WTC11 (cell line): ENCODE measurements around the gene LTBP2. TPM values are rescaled to one million over a fixed set of nuclear protein-coding genes. Genes with fewer than 3 reads are reported as not detected.
"Not testable (repeated sequence)": the region's sequence is repeated elsewhere in the genome, so short reads cannot be mapped to it uniquely, and the experiment has no call there.

Source experiments
- ATAC-seq: fragments of 200-7000 bp; cut with Tn5 transposase; 2 replicates; pipeline ENCODE4 v1.10.0; 2021; ENCODE audit warnings: mild to moderate bottlenecking, moderate library complexity
- CTCF ChIA-PET: fragments of 300-600 bp; sonication (Branson Sonifier 250); formaldehyde crosslinking; loops from one replicate; lab custom pipeline; 2021; ENCODE audit warnings: antibody characterized with exemption; lab: Charles Lee
- POLR2A ChIA-PET: fragments of 350-600 bp; sonication (Branson Sonifier 250); formaldehyde crosslinking; loops from one replicate; lab custom pipeline; 2021; ENCODE audit warnings: antibody characterized with exemption; lab: Charles Lee
- DNase-seq: peaks from one replicate; pipeline ENCODE4 v3.0.0; 2021; ENCODE audit warnings: low spot score
- H3K27ac Mint-ChIP-seq: 2 replicates; pipeline ENCODE4 v1.8.0; 2021; ENCODE audit warnings: mixed read lengths
- H3K27me3 Mint-ChIP-seq: 2 replicates; pipeline ENCODE4 v1.8.0; 2021; ENCODE audit warnings: low read depth, mild to moderate bottlenecking, moderate library complexity, mixed read lengths
- H3K36me3 Mint-ChIP-seq: 2 replicates; pipeline ENCODE4 v1.8.0; 2021; ENCODE audit warnings: mixed read lengths
- H3K4me1 Mint-ChIP-seq: 2 replicates; pipeline ENCODE4 v1.8.0; 2022; ENCODE audit warnings: mixed read lengths
- H3K4me3 Mint-ChIP-seq: 2 replicates; pipeline ENCODE4 v1.8.0; 2021; ENCODE audit warnings: mild to moderate bottlenecking, moderate library complexity, mixed read lengths
- H3K9me3 Mint-ChIP-seq: 2 replicates; pipeline ENCODE4 v1.8.0; 2021; ENCODE audit warnings: mixed read lengths
- CREB1 ChIP-seq: sonication (generic); formaldehyde crosslinking; IDR thresholded peaks from 2 replicates; pipeline ENCODE4 v1.8.0; 2023; ENCODE audit warnings: mild to moderate bottlenecking, missing genetic modification reagents
- ESRRA ChIP-seq: sonication (generic); formaldehyde crosslinking; IDR thresholded peaks from 2 replicates; pipeline ENCODE4 v1.8.1; 2022; ENCODE audit warnings: mild to moderate bottlenecking, missing genetic modification reagents, borderline replicate concordance
- HMGA2 ChIP-seq: fragments of 250-450 bp; sonication (Bioruptor Pico); IDR thresholded peaks from 2 replicates; pipeline ENCODE4 v1.4.0; 2021; ENCODE audit warnings: mild to moderate bottlenecking, moderate library complexity
- JAZF1 ChIP-seq: fragments of 250-450 bp; sonication (Bioruptor Pico); IDR thresholded peaks from 2 replicates; pipeline ENCODE4 v1.9.0; 2021; ENCODE audit warnings: moderate library complexity, mild to moderate bottlenecking, inconsistent platforms
- NFYB ChIP-seq: sonication (generic); formaldehyde crosslinking; conservative IDR thresholded peaks from 2 replicates; pipeline ENCODE4 v1.8.0; 2022; ENCODE audit warnings: low read depth, missing genetic modification reagents
- PRRX2 ChIP-seq: fragments of 250-450 bp; sonication (Bioruptor Pico); IDR thresholded peaks from 2 replicates; pipeline ENCODE4 v1.8.0; 2021; ENCODE audit warnings: mild to moderate bottlenecking
- SMAD3 ChIP-seq: sonication (generic); formaldehyde crosslinking; IDR thresholded peaks from 2 replicates; pipeline ENCODE4 v1.8.0; 2022; ENCODE audit warnings: missing genetic modification reagents, mild to moderate bottlenecking, borderline replicate concordance
- SOX15 ChIP-seq: fragments of 250-450 bp; sonication (Bioruptor Pico); IDR thresholded peaks from 2 replicates; pipeline ENCODE4 v1.9.0; 2021; ENCODE audit warnings: mild to moderate bottlenecking
- ZNF121 ChIP-seq: sonication (generic); formaldehyde crosslinking; IDR thresholded peaks from 2 replicates; pipeline ENCODE4 v1.8.0; 2023; ENCODE audit warnings: missing genetic modification reagents
- ZNF416 ChIP-seq: fragments of 250-450 bp; sonication (Bioruptor Pico); IDR thresholded peaks from 2 replicates; pipeline ENCODE4 v1.9.0; 2021; ENCODE audit warnings: mild to moderate bottlenecking, inconsistent platforms
- total RNA-seq: library from RNA; stranded (reverse); gene quantifications from 3 replicates; pipeline ENCODE4 v1.2.3, GENCODE V29; 2021
- TF ChIP-seq, protein P1 (sequence below): sonication (generic); formaldehyde crosslinking; IDR thresholded peaks from 2 replicates; pipeline ENCODE4 v1.8.0; 2022; ENCODE audit warnings: mild to moderate bottlenecking, missing genetic modification reagents
- TF ChIP-seq, protein P2 (sequence below): fragments of 250-450 bp; sonication (Bioruptor Pico); IDR thresholded peaks from 2 replicates; pipeline ENCODE4 v1.9.0; 2021; ENCODE audit warnings: mild to moderate bottlenecking
- TF ChIP-seq, protein P3 (sequence below): fragments of 250-450 bp; sonication (Bioruptor Pico); IDR thresholded peaks from 2 replicates; pipeline ENCODE4 v1.8.0; 2021; ENCODE audit warnings: mild to moderate bottlenecking

Gene LTBP2
- total RNA-seq, 1 experiment from 2014 or later, result 1.2 TPM

DNA sequence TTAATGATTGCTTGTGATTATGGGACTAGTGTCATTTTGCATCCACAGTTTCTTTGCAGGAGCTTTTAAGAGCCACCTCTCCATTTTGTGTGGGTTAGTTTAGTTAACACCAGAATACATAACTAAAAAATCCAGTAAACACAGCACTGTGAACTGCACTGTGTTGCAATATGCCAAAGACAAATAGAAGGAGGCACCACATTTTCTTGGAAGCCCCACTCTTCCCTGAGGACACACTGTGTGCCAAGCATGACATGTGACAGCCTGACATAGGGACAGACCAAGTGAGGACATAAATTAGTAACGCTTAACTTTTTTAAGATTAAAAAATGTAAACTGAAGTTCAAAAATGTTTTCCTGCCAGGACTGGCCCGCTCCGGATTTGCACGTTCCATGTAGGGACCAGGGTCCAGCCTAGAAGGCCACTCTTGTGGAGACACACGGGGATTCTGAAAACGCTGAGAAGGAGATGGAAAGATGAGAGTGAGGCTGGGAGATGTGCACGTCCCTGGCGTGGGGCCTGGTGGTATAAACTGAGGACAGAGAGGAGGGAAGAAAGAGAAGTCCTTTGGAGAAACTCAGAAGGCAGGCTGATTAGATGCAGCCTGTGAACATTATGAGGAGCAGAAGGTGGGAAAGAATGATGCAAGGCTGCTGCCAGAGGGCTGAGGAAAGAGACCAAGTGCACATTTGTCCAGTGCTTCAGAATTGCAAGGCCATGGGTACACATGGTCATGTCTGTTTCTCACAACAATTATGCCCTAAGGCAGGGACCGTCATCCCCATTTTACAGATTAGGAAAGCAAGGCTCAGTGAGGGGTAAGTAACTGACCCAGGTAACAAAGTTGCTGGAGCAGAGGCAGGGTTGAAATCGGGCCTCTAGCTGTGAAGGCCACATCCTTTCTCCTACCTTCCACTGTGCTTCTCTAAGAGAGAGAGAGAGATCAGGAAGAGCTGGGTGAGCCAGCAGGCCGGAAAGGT lies 73.3 kb downstream of the LTBP2 start:
- Mint-ChIP-seq H3K36me3 (no peaks in the 10 kb centered on the region), H3K9me3 (no peaks in the 10 kb centered on the region), H3K4me1 (no peaks in the 10 kb centered on the region), H3K27ac (no peak overlapping the region), H3K4me3 (no peak overlapping the region), H3K27me3 (no peaks in the 10 kb centered on the region)
- DNase-seq (no peak), ATAC-seq (no peak)
- ChIA-PET POLR2A (no interaction called here), CTCF (interaction anchor here (0.6 to 2.1 kb wide), 5 partner anchors 7 to 281 kb away, joined by 3 to 7 read pairs (median 5); no protein-coding TSS in a partner anchor)
- no peak for TF ChIP-seq CREB1 (CRISPR knock-in tag)
- no peak for TF ChIP-seq ZNF121 (CRISPR knock-in tag)
- no peak for TF ChIP-seq SMAD3
- TF ChIP-seq NFYB (CRISPR knock-in tag), result no peak
- TF ChIP-seq JAZF1 (CRISPR knock-in tag), result no peak
- TF ChIP-seq, protein P1, sequence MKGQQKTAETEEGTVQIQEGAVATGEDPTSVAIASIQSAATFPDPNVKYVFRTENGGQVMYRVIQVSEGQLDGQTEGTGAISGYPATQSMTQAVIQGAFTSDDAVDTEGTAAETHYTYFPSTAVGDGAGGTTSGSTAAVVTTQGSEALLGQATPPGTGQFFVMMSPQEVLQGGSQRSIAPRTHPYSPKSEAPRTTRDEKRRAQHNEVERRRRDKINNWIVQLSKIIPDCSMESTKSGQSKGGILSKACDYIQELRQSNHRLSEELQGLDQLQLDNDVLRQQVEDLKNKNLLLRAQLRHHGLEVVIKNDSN (CRISPR knock-in tag), result no peak
- no peak for TF ChIP-seq SOX15

DNA sequence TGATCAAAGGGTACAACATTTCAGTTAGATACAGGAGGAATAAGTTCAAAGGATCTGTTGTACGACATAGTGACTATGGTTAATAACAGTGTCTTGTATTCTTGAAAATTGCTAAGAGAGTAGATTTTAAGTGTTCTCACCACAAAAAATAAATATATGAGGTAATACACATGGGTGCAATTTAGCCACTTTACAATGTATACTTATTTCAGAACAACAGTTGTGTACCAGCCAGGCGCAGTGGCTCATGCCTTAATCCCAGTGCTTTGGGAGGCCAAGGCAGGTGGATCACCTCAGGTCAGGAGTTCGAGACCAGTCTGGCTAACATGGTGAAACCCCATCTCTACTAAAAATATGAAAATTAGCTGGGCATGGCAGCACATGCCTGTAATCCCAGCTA lies 75.7 kb downstream of the LTBP2 start:
- ATAC-seq, H3K36me3 Mint-ChIP-seq, H3K4me1 Mint-ChIP-seq, H3K9me3 Mint-ChIP-seq, H3K4me3 Mint-ChIP-seq, DNase-seq, H3K27ac Mint-ChIP-seq, H3K27me3 Mint-ChIP-seq, POLR2A ChIA-PET: not testable (repeated sequence)
- CTCF ChIA-PET, result interaction anchor here (1.5 to 1.7 kb wide), 3 partner anchors 10 to 37 kb away, joined by 4 to 5 read pairs (median 4); no protein-coding TSS in a partner anchor

DNA sequence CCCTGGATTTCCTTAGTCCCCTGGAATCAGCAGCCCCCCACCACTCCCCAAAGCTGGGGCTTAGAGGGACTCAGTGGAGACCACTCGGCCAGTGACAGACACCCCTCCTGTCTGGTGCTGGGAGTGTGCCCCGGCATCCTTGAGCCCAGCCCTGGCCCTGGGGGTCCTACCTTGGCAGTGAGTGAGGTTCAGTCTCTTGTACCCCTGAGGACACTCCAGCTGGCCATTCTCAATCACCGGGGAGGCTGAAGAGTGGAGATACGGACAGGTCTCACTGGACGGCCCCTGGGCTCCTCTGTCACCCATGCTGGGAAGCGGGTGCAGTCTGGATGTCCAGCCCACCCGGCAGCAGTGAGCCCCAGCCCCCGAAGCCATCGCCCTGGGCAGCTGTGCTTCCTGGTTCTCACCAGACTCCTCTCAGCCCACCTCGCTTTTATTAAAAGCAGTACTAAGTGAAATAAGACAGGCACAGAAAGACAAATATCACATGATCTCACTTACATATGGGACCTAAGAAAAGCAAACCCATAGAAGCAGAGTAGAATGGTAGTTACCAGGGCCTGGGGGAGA lies 76.2 kb downstream of the LTBP2 start:
- no peaks in the 10 kb centered on the region for H3K36me3 Mint-ChIP-seq
- ChIA-PET POLR2A (no interaction called here), CTCF (interaction anchor here (0.8 to 1.7 kb wide), 3 partner anchors 9 to 27 kb away, joined by 4 read pairs; no protein-coding TSS in a partner anchor)
- ATAC-seq, result no peak
- H3K4me1 Mint-ChIP-seq, result peaks cover 4% of the 10 kb centered on the region; the same call in 1 of the 2 replicates
- DNase-seq, result no peak
- H3K27me3 Mint-ChIP-seq, result no peaks in the 10 kb centered on the region
- H3K27ac Mint-ChIP-seq, result no peak overlapping the region
- H3K4me3 Mint-ChIP-seq, result no peak overlapping the region
- TF ChIP-seq ESRRA (CRISPR knock-in tag) (no peak), SOX15 (no peak), PRRX2 (CRISPR knock-in tag) (no peak), HMGA2 (CRISPR knock-in tag) (no peak), ZNF416 (CRISPR knock-in tag) (no peak)
- TF ChIP-seq, protein P2, sequence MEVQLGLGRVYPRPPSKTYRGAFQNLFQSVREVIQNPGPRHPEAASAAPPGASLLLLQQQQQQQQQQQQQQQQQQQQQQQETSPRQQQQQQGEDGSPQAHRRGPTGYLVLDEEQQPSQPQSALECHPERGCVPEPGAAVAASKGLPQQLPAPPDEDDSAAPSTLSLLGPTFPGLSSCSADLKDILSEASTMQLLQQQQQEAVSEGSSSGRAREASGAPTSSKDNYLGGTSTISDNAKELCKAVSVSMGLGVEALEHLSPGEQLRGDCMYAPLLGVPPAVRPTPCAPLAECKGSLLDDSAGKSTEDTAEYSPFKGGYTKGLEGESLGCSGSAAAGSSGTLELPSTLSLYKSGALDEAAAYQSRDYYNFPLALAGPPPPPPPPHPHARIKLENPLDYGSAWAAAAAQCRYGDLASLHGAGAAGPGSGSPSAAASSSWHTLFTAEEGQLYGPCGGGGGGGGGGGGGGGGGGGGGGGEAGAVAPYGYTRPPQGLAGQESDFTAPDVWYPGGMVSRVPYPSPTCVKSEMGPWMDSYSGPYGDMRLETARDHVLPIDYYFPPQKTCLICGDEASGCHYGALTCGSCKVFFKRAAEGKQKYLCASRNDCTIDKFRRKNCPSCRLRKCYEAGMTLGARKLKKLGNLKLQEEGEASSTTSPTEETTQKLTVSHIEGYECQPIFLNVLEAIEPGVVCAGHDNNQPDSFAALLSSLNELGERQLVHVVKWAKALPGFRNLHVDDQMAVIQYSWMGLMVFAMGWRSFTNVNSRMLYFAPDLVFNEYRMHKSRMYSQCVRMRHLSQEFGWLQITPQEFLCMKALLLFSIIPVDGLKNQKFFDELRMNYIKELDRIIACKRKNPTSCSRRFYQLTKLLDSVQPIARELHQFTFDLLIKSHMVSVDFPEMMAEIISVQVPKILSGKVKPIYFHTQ (CRISPR knock-in tag), result no peak
- TF ChIP-seq, protein P1 (CRISPR knock-in tag), result no peak
- TF ChIP-seq, protein P3, sequence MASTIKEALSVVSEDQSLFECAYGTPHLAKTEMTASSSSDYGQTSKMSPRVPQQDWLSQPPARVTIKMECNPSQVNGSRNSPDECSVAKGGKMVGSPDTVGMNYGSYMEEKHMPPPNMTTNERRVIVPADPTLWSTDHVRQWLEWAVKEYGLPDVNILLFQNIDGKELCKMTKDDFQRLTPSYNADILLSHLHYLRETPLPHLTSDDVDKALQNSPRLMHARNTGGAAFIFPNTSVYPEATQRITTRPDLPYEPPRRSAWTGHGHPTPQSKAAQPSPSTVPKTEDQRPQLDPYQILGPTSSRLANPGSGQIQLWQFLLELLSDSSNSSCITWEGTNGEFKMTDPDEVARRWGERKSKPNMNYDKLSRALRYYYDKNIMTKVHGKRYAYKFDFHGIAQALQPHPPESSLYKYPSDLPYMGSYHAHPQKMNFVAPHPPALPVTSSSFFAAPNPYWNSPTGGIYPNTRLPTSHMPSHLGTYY (CRISPR knock-in tag), result no peak
- no peaks in the 10 kb centered on the region for H3K9me3 Mint-ChIP-seq
